Measurements from ENCODE around the gene IGSF23.

Gene IGSF23

GRCh38 chr19:44641501-44642265 lies 28.3 kb downstream of the IGSF23 start:
- Histone ChIP-seq H3K27me3 (no peaks in the 10 kb centered on the region), H3K36me3 (no peaks in the 10 kb centered on the region), H3K9me3 (no peaks in the 10 kb centered on the region), H3K4me3 (ENCODE audit: low read depth in 1 of 2, low read length in 1 of 2) (no peak overlapping the region), H3K27ac (no peak overlapping the region), H3K4me1 (ENCODE audit: control insufficient read depth in 1 of 2, insufficient read depth in 1 of 2, low read depth in 1 of 2, low read length in 1 of 2) (peaks cover 13 to 17% of the 10 kb centered on the region in 2 experiments)
- TF ChIP-seq CTCF (IDR thresholded peaks at IDR 0.05): no peak

GRCh38 chr19:44642377-44642776 lies 29.0 kb downstream of the IGSF23 start:
- no peak for TF ChIP-seq CTCF (IDR thresholded peaks at IDR 0.05)

GRCh38 chr19:44643605-44644401 lies 30.4 kb downstream of the IGSF23 start, which contains the start of gene PVR:
TSS of gene PVR (plus strand) at chr19:44643910. CDS start at chr19:44644097, 187 bp downstream.
- peaks cover 9% of the 10 kb centered on the region for H3K36me3 ChIP-seq
- no peak for TF ChIP-seq CTCF (IDR thresholded peaks at IDR 0.05)
- peak within 1 kb of the TSS; percentile 69 to 80 for H3K4me3 ChIP-seq (ENCODE audit: low read depth in 1 of 2, low read length in 1 of 2)
- H3K4me1 ChIP-seq (ENCODE audit: control insufficient read depth in 1 of 2, insufficient read depth in 1 of 2, low read depth in 1 of 2, low read length in 1 of 2): peaks cover 10 to 11% of the 10 kb centered on the region in 2 experiments
- H3K27ac ChIP-seq: peak within 1 kb of the TSS; percentile 51
- H3K9me3 ChIP-seq: no peaks in the 10 kb centered on the region
- H3K27me3 ChIP-seq: no peaks in the 10 kb centered on the region

More at GRCh38 chr19:44642377-44642776, 29.0 kb downstream of the IGSF23 start:
- Histone ChIP-seq H3K4me1 (ENCODE audit: control insufficient read depth in 1 of 2, insufficient read depth in 1 of 2, low read depth in 1 of 2, low read length in 1 of 2) (peaks cover 10 to 11% of the 10 kb centered on the region in 2 experiments), H3K27ac (no peak overlapping the region), H3K4me3 (ENCODE audit: low read depth in 1 of 2, low read length in 1 of 2) (no peak overlapping the region), H3K36me3 (peaks cover 3% of the 10 kb centered on the region), H3K27me3 (no peaks in the 10 kb centered on the region), H3K9me3 (no peaks in the 10 kb centered on the region)

GRCh38 chr19:44644402-44645016 lies 31.1 kb downstream of the IGSF23 start:
- peak overlapping the region; percentile 69 to 80 for H3K4me3 ChIP-seq (ENCODE audit: low read depth in 1 of 2, low read length in 1 of 2)
- H3K27ac ChIP-seq: peak overlapping the region; percentile 51
- TF ChIP-seq CTCF (IDR thresholded peaks at IDR 0.05): no peak
- H3K36me3 ChIP-seq: peaks cover 13% of the 10 kb centered on the region
- H3K27me3 ChIP-seq: no peaks in the 10 kb centered on the region
- no peaks in the 10 kb centered on the region for H3K9me3 ChIP-seq
- H3K4me1 ChIP-seq (ENCODE audit: control insufficient read depth in 1 of 2, insufficient read depth in 1 of 2, low read depth in 1 of 2, low read length in 1 of 2): peaks cover 10 to 11% of the 10 kb centered on the region in 2 experiments

- H3K9me3 ChIP-seq: no peaks in the 10 kb centered on the region
- peaks cover 10 to 11% of the 10 kb centered on the region in 2 experiments for H3K4me1 ChIP-seq (ENCODE audit: control insufficient read depth in 1 of 2, insufficient read depth in 1 of 2, low read depth in 1 of 2, low read length in 1 of 2)
- no peaks in the 10 kb centered on the region for H3K27me3 ChIP-seq
- no peak overlapping the region for H3K4me3 ChIP-seq (ENCODE audit: low read depth in 1 of 2, low read length in 1 of 2)
- no peak overlapping the region for H3K27ac ChIP-seq
- TF ChIP-seq CTCF (IDR thresholded peaks at IDR 0.05): no peak
- H3K36me3 ChIP-seq: peaks cover 24% of the 10 kb centered on the region
Observed at GRCh38 chr19:44645407-44646048, 32.2 kb downstream of the IGSF23 start.

All from neutrophil (primary cell).